MCF 10A (cell line): Measurements from ENCODE around the gene TMEM150C. TPM values are rescaled to one million over a fixed set of nuclear protein-coding genes. Genes with fewer than 3 reads are reported as not detected.
"Not testable (repeated sequence)": the region's sequence is repeated elsewhere in the genome, so short reads cannot be mapped to it uniquely, and the experiment has no call there.

Experiments
- BruUV-seq: library from RNA; stranded (reverse); fragments of 400-500 nt; replicated peaks from 2 replicates; lab custom pipeline; 2021; lab: Mats Ljungman, UMichigan
- CTCF ChIA-PET: fragments of 300-600 bp; sonication (Branson Sonifier 250); formaldehyde crosslinking; extraction: SDS; loops from one replicate; lab custom pipeline; 2021; ENCODE audit warnings: antibody characterized with exemption, inconsistent platforms; lab: Yijun Ruan, JAX
- POLR2A ChIA-PET: fragments of 300-600, 350-650 bp; sonication (Branson Sonifier 250); formaldehyde crosslinking; extraction: SDS; loops from one replicate; lab custom pipeline; 2020; ENCODE audit warnings: antibody characterized with exemption, inconsistent platforms; lab: Yijun Ruan, JAX
- DNase-seq: peaks from one replicate; pipeline ENCODE4 v3.0.0-alpha.2; 2018; ENCODE audit not compliant: unreplicated experiment
- H3K27ac Mint-ChIP-seq: one replicate; pipeline ENCODE4 v1.8.0; 2022; ENCODE audit warnings: mild to moderate bottlenecking, low read depth, mixed read lengths; ENCODE audit not compliant: unreplicated experiment
- H3K27me3 Mint-ChIP-seq: one replicate; pipeline ENCODE4 v1.8.0; 2022; ENCODE audit warnings: mixed read lengths; ENCODE audit not compliant: insufficient read depth, unreplicated experiment
- H3K36me3 Mint-ChIP-seq: one replicate; pipeline ENCODE4 v1.8.0; 2022; ENCODE audit warnings: mild to moderate bottlenecking, moderate library complexity, mixed read lengths; ENCODE audit not compliant: insufficient read depth, unreplicated experiment
- H3K4me1 Mint-ChIP-seq: one replicate; pipeline ENCODE4 v1.8.0; 2022; ENCODE audit warnings: mixed read lengths; ENCODE audit not compliant: insufficient read depth, unreplicated experiment
- H3K4me3 Mint-ChIP-seq: one replicate; pipeline ENCODE4 v1.8.0; 2022; ENCODE audit warnings: mild to moderate bottlenecking, moderate library complexity, mixed read lengths; ENCODE audit not compliant: unreplicated experiment
- H3K9me3 Mint-ChIP-seq: one replicate; pipeline ENCODE4 v1.8.0; 2022; ENCODE audit warnings: mixed read lengths; ENCODE audit not compliant: unreplicated experiment
- CTCF ChIP-seq: fragments of 200-600 bp; IDR thresholded peaks from one replicate; pipeline ENCODE4 v1.8.0; 2022; ENCODE audit warnings: antibody characterized with exemption, mild to moderate bottlenecking; ENCODE audit not compliant: unreplicated experiment
- intact Hi-C: fragments of 100-400 bp; cut with micrococcal nuclease; formaldehyde crosslinking; loops from 2 replicates; pipeline ENCODE4 v1.14.1; 2022
- total RNA-seq: library from RNA; stranded (reverse); gene quantifications from 2 replicates; pipeline ENCODE4 v1.2.3, GENCODE V29; 2022

TMEM150C gene
- total RNA-seq, 1 experiment from 2014 or later, result not detected

- Mint-ChIP-seq H3K4me3 (no peak overlapping the region), H3K9me3 (peaks cover 18% of the 10 kb centered on the region), H3K27me3 (no peaks in the 10 kb centered on the region), H3K36me3 (no peaks in the 10 kb centered on the region), H3K27ac (no peak overlapping the region), H3K4me1 (no peaks in the 10 kb centered on the region)
- DNase-seq, result no peak
- intact Hi-C loops, result no loop called here
- BruUV-seq, result no TSS peak
- POLR2A ChIA-PET, result no interaction called here
- CTCF ChIA-PET, result no interaction called here
- no peak for TF ChIP-seq CTCF
These were observed 8.8 kb downstream of the TMEM150C start for GRCh38 chr4:82553020-82553419.

- ChIA-PET CTCF (interaction anchor here (1.6 kb wide), 1 partner anchor 9 kb away, joined by 7 read pairs; no protein-coding TSS in a partner anchor), POLR2A (no interaction called here)
- intact Hi-C loops, result no loop called here
- no TSS peak for BruUV-seq
- H3K4me1 Mint-ChIP-seq, result no peaks in the 10 kb centered on the region
- H3K4me3 Mint-ChIP-seq, result no peak overlapping the region
- peaks cover 18% of the 10 kb centered on the region for H3K9me3 Mint-ChIP-seq
- H3K27ac Mint-ChIP-seq, result no peak overlapping the region
- H3K36me3 Mint-ChIP-seq, result no peaks in the 10 kb centered on the region
- H3K27me3 Mint-ChIP-seq, result no peaks in the 10 kb centered on the region
- TF ChIP-seq CTCF, result no peak
- no peak for DNase-seq
These were observed 10.1 kb downstream of the TMEM150C start for GRCh38 chr4:82551734-82552133.

- DNase-seq, H3K4me1 Mint-ChIP-seq, POLR2A ChIA-PET, H3K36me3 Mint-ChIP-seq, BruUV-seq, intact Hi-C loops, H3K27ac Mint-ChIP-seq, H3K27me3 Mint-ChIP-seq, H3K4me3 Mint-ChIP-seq: not testable (repeated sequence)
- peaks cover 18% of the 10 kb centered on the region for H3K9me3 Mint-ChIP-seq
- CTCF ChIA-PET, result interaction anchor here (0.8 kb wide), 1 partner anchor 12 kb away, joined by 4 read pairs; no protein-coding TSS in a partner anchor
These were observed 13.9 kb downstream of the TMEM150C start for GRCh38 chr4:82547850-82548249.

- no peak for DNase-seq
- POLR2A ChIA-PET, result interaction anchor here (1.2 kb wide), 1 partner anchor 11 kb away, joined by 3 read pairs; no protein-coding TSS in a partner anchor
- Mint-ChIP-seq H3K9me3 (no peaks in the 10 kb centered on the region), H3K36me3 (no peaks in the 10 kb centered on the region), H3K27me3 (no peaks in the 10 kb centered on the region), H3K4me3 (no peak overlapping the region), H3K27ac (no peak overlapping the region), H3K4me1 (no peaks in the 10 kb centered on the region)
- CTCF ChIA-PET, result no interaction called here
- BruUV-seq, result no TSS peak
- intact Hi-C loops, result no loop called here
- TF ChIP-seq CTCF, result no peak
These were observed 18.7 kb downstream of the TMEM150C start for GRCh38 chr4:82543131-82543530.

GRCh38 chr4:82542642-82543041 is 19.1 kb downstream of the TMEM150C start:
- no peak for TF ChIP-seq CTCF
- H3K36me3 Mint-ChIP-seq, result no peaks in the 10 kb centered on the region
- no peaks in the 10 kb centered on the region for H3K9me3 Mint-ChIP-seq
- no peaks in the 10 kb centered on the region for H3K27me3 Mint-ChIP-seq
- no peak overlapping the region for H3K27ac Mint-ChIP-seq
- H3K4me3 Mint-ChIP-seq, result no peak overlapping the region
- no TSS peak for BruUV-seq
- POLR2A ChIA-PET, result interaction anchor here (1.2 kb wide), 1 partner anchor 12 kb away, joined by 3 read pairs; no protein-coding TSS in a partner anchor
- H3K4me1 Mint-ChIP-seq, result no peaks in the 10 kb centered on the region
- no peak for DNase-seq
- intact Hi-C loops, result no loop called here
- CTCF ChIA-PET, result no interaction called here
